ENCODE measurements around the gene TOLLIP. TPM values are rescaled to one million over a fixed set of nuclear protein-coding genes. Genes with fewer than 3 reads are reported as not detected.
"Not testable (repeated sequence)": the region's sequence is repeated elsewhere in the genome, so short reads cannot be mapped to it uniquely, and the experiment has no call there.

TOLLIP gene
- 100 to 1,000 TPM in 1 of 2 donors, 10 to 100 TPM in 1; 72.8 to 161 TPM for total RNA-seq

GRCh38 chr11:1309498-1310317 is at the start of gene TOLLIP:
Gene TOLLIP, minus strand, starts transcription at chr11:1309632. Its CDS starts 134 bp downstream, at chr11:1309498.
- WGBS, result 3% methylated on average over 68 of the region's 97 CpGs
- peak within 1 kb of the TSS; percentile 91 to 94 for H3K27ac ChIP-seq
- H3K27me3 ChIP-seq (replicated peaks; ENCODE audit: insufficient read depth), result no peaks in the 10 kb centered on the region
- H3K4me3 ChIP-seq, result peak within 1 kb of the TSS; percentile 85 to 91
- H3K9me3 ChIP-seq, result no peaks in the 10 kb centered on the region
- peak; percentile 94 for DNase-seq (ENCODE audit: low spot score)
- peaks cover 16% of the 10 kb centered on the region for H3K4me1 ChIP-seq (replicated peaks)
- intact Hi-C loops (cut with DNase I), result loop anchor here (5.0 to 10.0 kb wide), 3 partner anchors 47 to 208 kb away; partner anchors contain the start of gene BRSK2
- H3K36me3 ChIP-seq, result no peaks in the 10 kb centered on the region
- TF ChIP-seq POLR2A (IDR thresholded peaks at IDR 0.05) (peak; percentile 82), POLR2AphosphoS5 (IDR thresholded peaks at IDR 0.05) (peak; percentile 90)
- TF ChIP-seq, protein P1, sequence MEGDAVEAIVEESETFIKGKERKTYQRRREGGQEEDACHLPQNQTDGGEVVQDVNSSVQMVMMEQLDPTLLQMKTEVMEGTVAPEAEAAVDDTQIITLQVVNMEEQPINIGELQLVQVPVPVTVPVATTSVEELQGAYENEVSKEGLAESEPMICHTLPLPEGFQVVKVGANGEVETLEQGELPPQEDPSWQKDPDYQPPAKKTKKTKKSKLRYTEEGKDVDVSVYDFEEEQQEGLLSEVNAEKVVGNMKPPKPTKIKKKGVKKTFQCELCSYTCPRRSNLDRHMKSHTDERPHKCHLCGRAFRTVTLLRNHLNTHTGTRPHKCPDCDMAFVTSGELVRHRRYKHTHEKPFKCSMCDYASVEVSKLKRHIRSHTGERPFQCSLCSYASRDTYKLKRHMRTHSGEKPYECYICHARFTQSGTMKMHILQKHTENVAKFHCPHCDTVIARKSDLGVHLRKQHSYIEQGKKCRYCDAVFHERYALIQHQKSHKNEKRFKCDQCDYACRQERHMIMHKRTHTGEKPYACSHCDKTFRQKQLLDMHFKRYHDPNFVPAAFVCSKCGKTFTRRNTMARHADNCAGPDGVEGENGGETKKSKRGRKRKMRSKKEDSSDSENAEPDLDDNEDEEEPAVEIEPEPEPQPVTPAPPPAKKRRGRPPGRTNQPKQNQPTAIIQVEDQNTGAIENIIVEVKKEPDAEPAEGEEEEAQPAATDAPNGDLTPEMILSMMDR (IDR thresholded peaks at IDR 0.05), result peak in 3 of 4 experiments; percentile 44 to 67 (median 58)

DNA sequence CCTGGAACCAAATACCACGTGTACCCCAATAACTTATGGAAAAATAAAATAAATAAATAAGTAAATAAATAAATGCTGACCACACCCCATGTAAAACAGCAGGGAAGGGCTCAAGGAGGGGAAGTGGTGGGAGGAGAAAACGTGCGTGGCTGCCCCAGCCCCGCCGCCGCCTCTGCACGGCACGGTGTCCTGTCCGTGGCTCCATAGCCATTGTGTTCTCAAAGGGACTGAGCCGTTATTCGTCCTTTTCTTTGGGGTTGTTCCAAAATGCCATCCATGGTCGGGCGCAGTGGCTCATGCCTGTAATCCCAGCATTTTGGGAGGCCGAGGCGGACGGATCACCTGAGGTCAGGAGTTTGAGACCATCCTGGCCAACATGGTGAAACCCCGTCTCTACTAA is 49.5 kb upstream of the TOLLIP start:
- H3K4me3 ChIP-seq; H3K27me3 ChIP-seq (replicated peaks; ENCODE audit: insufficient read depth); H3K36me3 ChIP-seq; DNase-seq (ENCODE audit: low spot score); intact Hi-C loops (cut with DNase I); H3K4me1 ChIP-seq (replicated peaks); H3K9me3 ChIP-seq: not testable (repeated sequence)
- peak overlapping the region in 1 of 2 donors; percentile 18 for H3K27ac ChIP-seq
- 89% methylated on average over 17 of the region's 17 CpGs for WGBS

DNA sequence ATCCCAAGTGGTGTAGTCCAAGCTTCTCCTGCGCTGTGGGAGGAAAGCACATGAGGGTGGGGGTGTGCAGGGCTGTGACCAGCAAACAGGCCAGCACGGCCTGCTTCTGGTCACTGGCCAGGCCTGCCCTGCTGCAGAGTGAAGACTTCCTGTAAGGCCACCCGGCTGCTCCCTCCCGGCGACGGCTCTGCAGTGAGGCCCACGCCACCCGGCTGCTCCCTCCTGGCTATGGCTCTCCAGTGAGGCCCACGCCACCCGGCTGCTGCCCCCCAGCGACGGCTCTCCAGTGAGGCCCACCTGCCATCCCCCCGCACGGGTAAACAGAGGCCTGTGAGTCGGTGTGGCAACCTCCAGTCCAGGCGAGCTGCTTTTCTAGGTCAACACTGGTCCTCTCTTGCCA is 48.9 kb upstream of the TOLLIP start:
- WGBS, result 40% methylated on average over 13 of the region's 16 CpGs
- TF ChIP-seq, protein P1 (IDR thresholded peaks at IDR 0.05), result no peak
- TF ChIP-seq POLR2A (IDR thresholded peaks at IDR 0.05) (no peak), POLR2AphosphoS5 (IDR thresholded peaks at IDR 0.05) (peak; percentile 18)
- Histone ChIP-seq H3K9me3 (no peaks in the 10 kb centered on the region), H3K36me3 (no peaks in the 10 kb centered on the region), H3K4me3 (no peak overlapping the region), H3K27me3 (replicated peaks; ENCODE audit: insufficient read depth) (no peaks in the 10 kb centered on the region), H3K27ac (peak overlapping the region in 1 of 2 donors; percentile 18), H3K4me1 (replicated peaks) (no peaks in the 10 kb centered on the region)
- peak; percentile 51 for DNase-seq (ENCODE audit: low spot score)
- intact Hi-C loops (cut with DNase I), result no loop called here

- 93% methylated on average over 13 of the region's 13 CpGs for WGBS
- Histone ChIP-seq H3K27me3 (replicated peaks; ENCODE audit: insufficient read depth) (no peaks in the 10 kb centered on the region), H3K36me3 (no peaks in the 10 kb centered on the region), H3K4me3 (no peak overlapping the region), H3K4me1 (replicated peaks) (no peaks in the 10 kb centered on the region), H3K9me3 (no peaks in the 10 kb centered on the region), H3K27ac (no peak overlapping the region)
- intact Hi-C loops (cut with DNase I), result no loop called here
- TF ChIP-seq POLR2A (IDR thresholded peaks at IDR 0.05) (no peak), POLR2AphosphoS5 (IDR thresholded peaks at IDR 0.05) (no peak)
- TF ChIP-seq, protein P1 (IDR thresholded peaks at IDR 0.05), result no peak
- DNase-seq (ENCODE audit: low spot score), result no peak
Observed at GRCh38 chr11:1356478-1356960, 47.1 kb upstream of the TOLLIP start.

DNA sequence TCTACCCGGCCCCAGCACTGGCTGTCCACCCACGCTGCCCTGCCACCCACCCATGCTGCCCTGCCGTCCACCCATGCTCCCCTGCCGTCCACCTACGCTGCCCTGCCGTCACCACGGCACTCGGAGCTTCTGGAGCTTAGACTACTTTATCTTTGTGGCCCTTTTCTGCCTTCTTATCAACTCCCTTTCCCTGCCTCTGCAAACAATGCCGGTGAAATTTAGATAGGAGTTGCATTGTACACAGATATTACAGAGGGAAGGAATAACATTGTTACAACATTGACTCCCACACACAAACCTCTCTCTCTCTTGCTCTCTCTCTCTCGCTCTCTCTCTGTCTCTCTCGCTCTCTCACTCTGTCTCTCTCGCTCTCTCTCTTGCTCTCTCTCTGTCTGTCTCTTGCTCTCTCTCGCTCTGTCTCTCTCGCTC is 46.6 kb upstream of the TOLLIP start:
- H3K9me3 ChIP-seq, result no peaks in the 10 kb centered on the region
- no peaks in the 10 kb centered on the region for H3K4me1 ChIP-seq (replicated peaks)
- no peak overlapping the region for H3K4me3 ChIP-seq
- H3K27me3 ChIP-seq (replicated peaks; ENCODE audit: insufficient read depth), result no peaks in the 10 kb centered on the region
- WGBS, result 49% methylated on average over 14 of the region's 14 CpGs
- no peak for DNase-seq (ENCODE audit: low spot score)
- no peak overlapping the region for H3K27ac ChIP-seq
- intact Hi-C loops (cut with DNase I), result no loop called here
- no peaks in the 10 kb centered on the region for H3K36me3 ChIP-seq
- TF ChIP-seq, protein P1 (IDR thresholded peaks at IDR 0.05), result no peak
- no peak for TF ChIP-seq POLR2AphosphoS5 (IDR thresholded peaks at IDR 0.05)
- TF ChIP-seq POLR2A (IDR thresholded peaks at IDR 0.05), result no peak
